Keratinocyte (primary cell): Measurements from ENCODE around the gene BICDL2. TPM values are rescaled to one million over a fixed set of nuclear protein-coding genes. Genes with fewer than 3 reads are reported as not detected.
A peak's percentile ranks its signal among the peaks of the same experiment; 100 is the strongest.

Experiments
- DNase-seq: peaks from one replicate; pipeline ENCODE4 v3.0.0-alpha.2; 2011; ENCODE audit warnings: low read depth, missing footprints, low spot score
- FAIRE-seq: peaks from 2 replicates; lab custom pipeline; 2011; peaks lifted over from hg19 to GRCh38; lab: Jason Lieb, UNC
- H2AFZ ChIP-seq: 2 replicates; pipeline ENCODE4 v1.6.0; 2012; ENCODE audit warnings: low read length, control low read depth, inconsistent platforms; ENCODE audit not compliant: control insufficient read depth
- H3K27ac ChIP-seq: 2 replicates; pipeline ENCODE4 v1.5.1; 2011; ENCODE audit warnings: low read length; ENCODE audit not compliant: control insufficient read depth, insufficient read depth
- H3K27me3 ChIP-seq: 3 replicates; pipeline ENCODE4 v1.6.0; 2011; ENCODE audit warnings: low read length; ENCODE audit not compliant: control insufficient read depth, insufficient read depth; ENCODE audit errors: extremely low read depth
- H3K36me3 ChIP-seq, 2 experiments: 2 replicates in 1 of 2; 3 replicates in 1 of 2; pipeline ENCODE4 v1.5.1; 2011; ENCODE audit warnings: low read length in 2 of 2, mild to moderate bottlenecking in 1 of 2; ENCODE audit not compliant: control insufficient read depth in 2 of 2, insufficient read depth in 2 of 2; ENCODE audit errors: extremely low read depth in 1 of 2
- H3K4me1 ChIP-seq: 3 replicates; pipeline ENCODE4 v1.5.1; 2011; ENCODE audit warnings: low read length; ENCODE audit not compliant: control insufficient read depth, insufficient read depth; ENCODE audit errors: extremely low read depth
- H3K4me2 ChIP-seq: 3 replicates; pipeline ENCODE4 v1.6.0; 2011; ENCODE audit warnings: low read depth, low read length; ENCODE audit not compliant: control insufficient read depth, insufficient read depth; ENCODE audit errors: extremely low read depth
- H3K4me3 ChIP-seq, 3 experiments: fragments of 200-600 bp in 1 of 3; sonication (generic) in 1 of 3; 2 replicates in 2 of 3; 3 replicates in 1 of 3; pipeline ENCODE4 v1.5.1; 2011 to 2016; ENCODE audit warnings: low read length in 3 of 3, mild to moderate bottlenecking in 3 of 3, control low read depth in 2 of 3, inconsistent platforms in 1 of 3, low read depth in 1 of 3, mixed read lengths in 1 of 3, mixed run types in 1 of 3, moderate library complexity in 1 of 3; ENCODE audit not compliant: control insufficient read depth in 2 of 3, insufficient read depth in 2 of 3; ENCODE audit errors: extremely low read depth in 1 of 3
- H3K79me2 ChIP-seq: 2 replicates; pipeline ENCODE4 v1.6.0; 2012; ENCODE audit warnings: low read length; ENCODE audit not compliant: control insufficient read depth, insufficient read depth
- H3K9ac ChIP-seq: 3 replicates; pipeline ENCODE4 v1.6.0; 2011; ENCODE audit warnings: low read length; ENCODE audit not compliant: control insufficient read depth, insufficient read depth; ENCODE audit errors: extremely low read depth
- H3K9me1 ChIP-seq: 3 replicates; pipeline ENCODE4 v1.6.0; 2011; ENCODE audit warnings: low read length; ENCODE audit not compliant: control insufficient read depth, insufficient read depth; ENCODE audit errors: extremely low read depth
- H3K9me3 ChIP-seq: 2 replicates; pipeline ENCODE4 v1.5.1; 2012; ENCODE audit warnings: low read depth, low read length; ENCODE audit not compliant: control insufficient read depth
- H4K20me1 ChIP-seq: 3 replicates; pipeline ENCODE4 v1.6.0; 2011; ENCODE audit warnings: low read length; ENCODE audit not compliant: control insufficient read depth, insufficient read depth; ENCODE audit errors: extremely low read depth
- CTCF ChIP-seq, 3 experiments: IDR thresholded peaks in 1 of 3; conservative IDR thresholded peaks in 1 of 3; optimal IDR thresholded peaks in 1 of 3; 2 replicates in 2 of 3; 3 replicates in 1 of 3; pipeline versions ENCODE3 to v1.5.1; 2011; ENCODE audit warnings: low read length in 3 of 3, mild to moderate bottlenecking in 3 of 3, moderate library complexity in 2 of 3, control low read depth in 1 of 3, inconsistent platforms in 1 of 3; ENCODE audit not compliant: insufficient read depth in 2 of 3; ENCODE audit errors: extremely low read depth in 1 of 3
- EZH2 ChIP-seq: IDR thresholded peaks from one replicate; pipeline ENCODE4 v1.6.1; 2012; ENCODE audit warnings: inconsistent platforms, mild to moderate bottlenecking, low read length, moderate library complexity
- dilution Hi-C: fragments of 300-500 bp; cut with MboI; formaldehyde crosslinking; loops from one replicate; pipeline ENCODE4 v1.7.0; 2020; ENCODE audit warnings: low sequenced_read_pairs; ENCODE audit not compliant: extremely low pct_ligation_motif_present
- polyA plus RNA-seq, 5 experiments: library from polyadenylated mRNA; depleted of rRNA in 3 of 5; stranded (reverse) in 3 of 5; stranded (forward) in 1 of 5; unstranded in 1 of 5; fragments of >200 nt; gene quantifications; 1 replicate in 1 of 5; 2 replicates in 3 of 5; 3 replicates in 1 of 5; pipeline versions ENCODE4 v1.2.1 to v1.2.3, GENCODE V29; 2011 to 2012; ENCODE audit warnings: missing spikeins in 2 of 5, low read depth in 1 of 5, low replicate concordance in 1 of 5

Gene BICDL2
- polyA plus RNA-seq, 1 donor (not counting 4 experiments of a cell fraction or from before 2014, with no cell fraction given): 1.3 TPM

DNA sequence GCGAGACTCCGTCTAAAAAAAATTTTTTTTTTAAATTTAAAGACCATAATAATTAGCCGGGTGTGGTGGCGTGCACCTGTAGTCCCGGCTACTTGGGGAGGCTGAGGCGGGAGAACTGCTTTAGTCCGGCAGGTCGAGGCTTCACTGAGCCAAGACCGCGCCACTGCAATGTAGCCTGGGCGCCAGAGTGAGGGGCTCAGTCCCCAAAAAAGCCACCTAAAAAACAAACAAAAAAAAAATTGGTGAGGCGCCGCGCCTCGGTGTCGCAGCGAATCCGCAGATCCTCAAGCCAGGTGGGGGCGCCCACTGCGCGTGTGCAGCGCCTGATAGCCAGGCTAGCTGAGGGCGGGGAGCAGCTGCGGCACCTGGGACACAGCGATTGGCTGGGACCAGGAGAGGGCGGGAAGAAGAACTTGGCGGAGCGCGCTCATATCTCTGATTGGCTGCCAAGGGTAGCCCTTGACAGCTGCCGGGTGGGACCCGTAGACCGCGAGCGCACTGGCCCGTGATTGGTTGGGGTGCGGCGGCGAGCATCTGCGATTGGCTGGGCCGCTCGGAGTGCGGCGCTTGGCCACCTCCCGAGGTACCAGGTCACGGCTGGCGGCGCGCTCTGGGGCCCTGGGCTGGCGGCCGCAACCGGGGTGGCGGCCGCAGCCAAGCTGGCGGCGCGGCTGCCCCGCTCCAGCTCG lies 33.0 kb downstream of the BICDL2 start:
- H4K20me1 ChIP-seq: no peaks in the 10 kb centered on the region
- H3K9me1 ChIP-seq: no peaks in the 10 kb centered on the region
- H3K27me3 ChIP-seq: no peaks in the 10 kb centered on the region
- dilution Hi-C loops: no loop called here
- H3K4me2 ChIP-seq: peak overlapping the region; percentile 22
- H3K4me1 ChIP-seq: no peaks in the 10 kb centered on the region
- H3K9me3 ChIP-seq: no peaks in the 10 kb centered on the region
- H3K79me2 ChIP-seq: no peaks in the 10 kb centered on the region
- FAIRE-seq (peak; percentile 69), DNase-seq (peak; percentile 97)
- H3K4me3 ChIP-seq: no peak overlapping the region
- H3K27ac ChIP-seq: no peak overlapping the region
- H2AFZ ChIP-seq: no peak overlapping the region
- no peaks in the 10 kb centered on the region for H3K36me3 ChIP-seq
- H3K9ac ChIP-seq: no peak overlapping the region
- TF ChIP-seq EZH2 (no peak), CTCF (optimal IDR thresholded peaks at IDR 0.05 in 1 of 3, IDR thresholded peaks at IDR 0.05 in 1 of 3, conservative IDR thresholded peaks at IDR 0.05 in 1 of 3; ENCODE audit: extremely low read depth in 1 of 3, insufficient read depth in 2 of 3, low read length in 3 of 3) (peak; percentile 27 to 82 (median 51))

DNA sequence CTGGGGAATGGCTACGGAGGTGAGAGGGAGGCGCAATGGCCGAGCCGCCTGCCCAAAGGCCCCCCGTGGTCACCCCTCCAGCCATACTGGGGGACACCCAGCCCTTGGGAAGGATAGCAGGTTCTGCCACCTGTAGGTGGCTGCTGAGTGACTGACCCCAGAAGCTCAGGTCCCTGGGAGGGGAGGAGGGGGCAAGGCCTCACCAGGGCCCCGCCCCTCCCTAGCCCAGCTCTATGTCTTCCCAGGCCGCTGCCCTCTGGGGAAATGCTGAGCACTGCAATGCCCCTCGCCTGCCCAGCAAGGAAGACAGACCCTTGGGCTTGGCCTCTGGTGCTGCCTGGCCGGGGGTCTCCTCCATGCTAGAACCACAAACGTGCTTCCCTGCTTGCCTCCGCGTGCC lies 35.4 kb downstream of the BICDL2 start:
- H3K79me2 ChIP-seq: no peaks in the 10 kb centered on the region
- H3K9me3 ChIP-seq: no peaks in the 10 kb centered on the region
- no peak overlapping the region for H3K27ac ChIP-seq
- dilution Hi-C loops: no loop called here
- peaks cover 1% of the 10 kb centered on the region for H3K4me1 ChIP-seq
- no peaks in the 10 kb centered on the region for H3K9me1 ChIP-seq
- DNase-seq: no peak
- H2AFZ ChIP-seq: no peak overlapping the region
- H3K4me3 ChIP-seq: no peak overlapping the region
- H3K27me3 ChIP-seq: no peaks in the 10 kb centered on the region
- H4K20me1 ChIP-seq: no peaks in the 10 kb centered on the region
- H3K4me2 ChIP-seq: no peak overlapping the region
- H3K36me3 ChIP-seq: no peaks in the 10 kb centered on the region
- FAIRE-seq: no peak
- no peak overlapping the region for H3K9ac ChIP-seq
- no peak for TF ChIP-seq CTCF (optimal IDR thresholded peaks at IDR 0.05 in 1 of 3, IDR thresholded peaks at IDR 0.05 in 1 of 3, conservative IDR thresholded peaks at IDR 0.05 in 1 of 3; ENCODE audit: extremely low read depth in 1 of 3, insufficient read depth in 2 of 3, low read length in 3 of 3)
- no peak for TF ChIP-seq EZH2
